Omental fat pad (tissue), 4 donors: Measurements from ENCODE around the gene NDUFS6. TPM values are rescaled to one million over a fixed set of nuclear protein-coding genes. Genes with fewer than 3 reads are reported as not detected.
"Not testable (repeated sequence)": the region's sequence is repeated elsewhere in the genome, so short reads cannot be mapped to it uniquely, and the experiment has no call there.

Source experiments
- ATAC-seq: fragments of 150-250 bp; one replicate; pipeline ENCODE4 v1.9.1; 2016; ENCODE audit warnings: mild to moderate bottlenecking, moderate library complexity; ENCODE audit not compliant: low FRiP score
- DNase-seq: peaks from one replicate; pipeline ENCODE4 v3.0.0-alpha.2; 2019; ENCODE audit warnings: low spot score
- total RNA-seq, 4 donors: library from RNA; depleted of rRNA; stranded (reverse); fragments of >200 nt; gene quantifications; one replicate each; pipeline ENCODE4 v1.1.0, GENCODE V29; 2016
- TF ChIP-seq, protein P1 (sequence below), 3 donors: fragments of 450-650 bp; IDR thresholded peaks; one replicate each; pipeline ENCODE4 v1.5.1; 2016 to 2017; ENCODE audit warnings: antibody characterized with exemption in 3 of 3, mild to moderate bottlenecking in 3 of 3, moderate library complexity in 2 of 3

NDUFS6 gene
- total RNA-seq, 4 donors from 2014 or later: 34.3 to 81.2 (median 44.2) TPM

DNA sequence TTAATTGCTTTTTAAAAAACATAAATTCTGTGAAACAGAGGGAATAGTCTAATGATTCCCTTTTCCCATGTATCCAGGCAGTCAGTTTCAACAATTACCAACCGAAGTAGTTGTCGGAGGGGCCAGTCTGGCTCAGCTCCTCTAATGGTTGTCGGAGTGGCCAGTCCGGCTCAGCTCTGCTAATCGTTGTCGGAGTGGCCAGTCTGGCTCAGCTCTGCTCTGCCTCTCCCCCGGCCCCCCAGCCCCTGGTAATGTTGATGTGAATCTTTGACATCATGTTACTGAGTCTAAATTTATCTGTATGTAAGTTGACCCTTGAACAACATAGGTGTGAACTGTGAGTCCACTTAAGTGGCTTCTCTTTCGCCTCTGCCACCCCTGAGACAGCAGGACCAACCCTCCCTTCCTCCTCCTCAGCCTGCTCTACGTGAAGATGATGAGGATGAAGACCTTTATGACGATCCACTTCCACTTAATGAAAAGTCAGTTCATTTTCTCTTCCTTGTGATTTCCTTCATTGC is 9.4 kb downstream of the NDUFS6 start:
- DNase-seq (no peak), ATAC-seq (no peak)
- TF ChIP-seq, protein P1, sequence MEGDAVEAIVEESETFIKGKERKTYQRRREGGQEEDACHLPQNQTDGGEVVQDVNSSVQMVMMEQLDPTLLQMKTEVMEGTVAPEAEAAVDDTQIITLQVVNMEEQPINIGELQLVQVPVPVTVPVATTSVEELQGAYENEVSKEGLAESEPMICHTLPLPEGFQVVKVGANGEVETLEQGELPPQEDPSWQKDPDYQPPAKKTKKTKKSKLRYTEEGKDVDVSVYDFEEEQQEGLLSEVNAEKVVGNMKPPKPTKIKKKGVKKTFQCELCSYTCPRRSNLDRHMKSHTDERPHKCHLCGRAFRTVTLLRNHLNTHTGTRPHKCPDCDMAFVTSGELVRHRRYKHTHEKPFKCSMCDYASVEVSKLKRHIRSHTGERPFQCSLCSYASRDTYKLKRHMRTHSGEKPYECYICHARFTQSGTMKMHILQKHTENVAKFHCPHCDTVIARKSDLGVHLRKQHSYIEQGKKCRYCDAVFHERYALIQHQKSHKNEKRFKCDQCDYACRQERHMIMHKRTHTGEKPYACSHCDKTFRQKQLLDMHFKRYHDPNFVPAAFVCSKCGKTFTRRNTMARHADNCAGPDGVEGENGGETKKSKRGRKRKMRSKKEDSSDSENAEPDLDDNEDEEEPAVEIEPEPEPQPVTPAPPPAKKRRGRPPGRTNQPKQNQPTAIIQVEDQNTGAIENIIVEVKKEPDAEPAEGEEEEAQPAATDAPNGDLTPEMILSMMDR (IDR thresholded peaks at IDR 0.05): no peak

DNA sequence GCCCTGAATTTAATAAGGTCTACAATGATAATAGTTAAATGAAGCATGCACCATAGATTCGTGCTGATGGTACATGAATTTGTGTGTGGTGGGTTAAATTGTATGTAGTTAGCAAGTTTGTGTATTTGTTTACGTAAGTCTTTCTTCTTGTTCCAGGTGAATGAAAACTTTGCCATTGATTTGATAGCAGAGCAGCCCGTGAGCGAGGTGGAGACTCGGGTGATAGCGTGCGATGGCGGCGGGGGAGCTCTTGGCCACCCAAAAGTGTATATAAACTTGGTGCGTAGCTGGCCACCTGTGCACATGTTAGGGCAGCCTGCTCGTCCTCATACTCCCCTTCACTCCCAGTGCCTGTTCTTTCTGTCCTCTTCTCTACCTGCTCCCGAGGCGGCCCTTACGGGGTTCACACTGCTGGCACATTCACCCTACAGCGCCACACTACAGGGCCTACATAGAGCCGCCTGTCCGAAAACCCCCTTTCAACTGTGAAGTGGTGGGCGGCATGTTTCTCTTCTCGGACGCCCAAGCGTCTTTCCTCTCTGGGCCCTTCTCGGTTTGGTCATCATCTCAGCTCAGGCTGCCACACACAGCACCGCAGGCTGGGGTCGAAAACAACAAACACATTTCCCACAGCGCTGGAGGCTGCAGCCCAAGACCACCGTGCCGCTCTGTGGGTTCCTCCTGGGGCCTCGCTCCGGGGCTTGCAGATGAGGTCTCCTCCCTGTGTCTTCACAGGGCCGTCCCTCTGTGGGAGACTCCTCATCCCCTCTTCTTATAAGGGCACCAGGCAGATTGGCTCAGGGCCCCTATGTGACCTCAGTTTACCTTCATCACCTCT is 13.2 kb downstream of the NDUFS6 start:
- DNase-seq (no peak), ATAC-seq (no peak)
- TF ChIP-seq, protein P1 (IDR thresholded peaks at IDR 0.05): no peak

DNA sequence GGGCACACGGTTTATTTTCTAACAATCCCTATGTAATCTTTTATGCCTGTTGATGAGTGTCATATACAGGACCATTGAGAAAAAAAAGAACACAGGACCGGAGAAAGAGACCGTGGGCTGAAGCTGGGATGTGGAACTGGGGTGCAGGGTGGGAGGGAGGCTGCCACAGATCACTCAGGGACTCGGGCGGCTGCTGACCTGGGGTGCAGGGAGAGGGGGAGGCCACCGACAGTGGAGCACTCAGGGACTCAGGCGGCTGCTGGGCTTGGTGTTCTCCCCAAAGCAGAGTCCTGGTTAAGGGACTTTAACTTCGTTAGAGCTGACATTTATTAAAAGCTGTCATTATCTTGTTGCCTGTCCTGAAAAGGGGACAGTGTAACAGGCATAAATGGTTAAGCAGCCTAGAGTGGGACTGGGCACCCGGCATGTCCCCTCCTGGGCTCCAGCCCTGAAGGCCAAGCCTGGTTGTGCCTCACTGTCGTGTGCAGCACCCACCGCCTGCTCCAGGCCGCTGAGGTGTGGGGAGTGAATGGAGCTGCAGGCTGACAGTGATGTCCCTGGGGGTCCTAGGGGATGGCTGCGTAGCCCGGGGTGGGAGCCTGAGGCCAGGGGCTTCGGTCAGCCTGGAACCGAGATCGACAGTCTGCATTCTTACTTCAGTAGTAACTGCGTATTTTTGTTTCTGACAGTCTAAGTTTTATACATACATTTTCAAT is 14.0 kb downstream of the NDUFS6 start:
- DNase-seq: no peak
- ATAC-seq: no peak
- TF ChIP-seq, protein P1 (IDR thresholded peaks at IDR 0.05): no peak

DNA sequence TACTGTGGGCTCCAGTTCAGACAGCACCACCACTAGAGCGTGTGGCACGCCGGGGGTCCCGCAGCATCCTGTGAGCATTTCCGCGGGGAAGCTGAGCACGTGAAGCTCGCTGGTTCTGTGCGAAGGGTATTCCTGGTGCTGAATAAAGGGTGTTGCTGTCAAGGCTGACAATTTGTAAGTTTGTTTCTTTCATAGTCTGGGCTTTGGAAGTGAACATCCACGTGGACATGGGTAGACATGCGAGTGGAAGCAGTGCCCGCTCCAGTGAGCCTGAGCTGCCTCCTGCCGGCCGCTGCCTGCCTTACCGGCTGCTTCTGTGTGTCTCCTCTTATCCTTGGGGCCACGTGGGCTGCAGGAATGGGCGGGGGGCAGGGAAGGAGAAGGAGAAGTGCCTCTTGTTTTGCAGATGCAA is 14.7 kb downstream of the NDUFS6 start:
- DNase-seq (no peak), ATAC-seq (no peak)
- TF ChIP-seq, protein P1 (IDR thresholded peaks at IDR 0.05): no peak

DNA sequence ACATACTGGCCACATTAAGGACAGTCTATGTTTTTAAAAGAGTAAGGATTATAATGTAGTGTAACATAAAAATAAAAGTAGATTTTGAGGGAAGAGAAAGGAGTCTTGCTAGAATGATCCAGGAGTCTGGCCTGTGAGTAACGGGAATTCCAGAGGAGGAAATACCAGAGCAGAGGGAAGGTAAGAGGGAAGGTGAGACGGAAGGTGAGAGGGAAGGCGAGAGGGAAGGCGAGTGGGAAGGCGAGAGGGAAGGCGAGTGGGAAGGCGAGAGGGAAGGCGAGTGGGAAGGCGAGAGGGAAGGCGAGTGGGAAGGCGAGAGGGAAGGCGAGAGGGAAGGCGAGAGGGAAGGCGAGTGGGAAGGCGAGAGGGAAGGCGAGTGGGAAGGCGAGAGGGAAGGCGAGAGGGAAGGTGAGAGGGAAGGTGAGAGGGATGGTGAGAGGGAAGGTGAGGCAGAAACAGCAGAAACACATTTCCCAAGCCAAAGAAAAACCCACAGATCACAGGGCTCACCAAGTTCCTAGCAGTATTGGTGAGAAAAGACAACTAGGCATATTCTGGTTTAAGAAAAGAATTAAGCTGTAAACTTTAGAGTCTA is 15.4 kb downstream of the NDUFS6 start:
- DNase-seq, ATAC-seq: not testable (repeated sequence)

DNA sequence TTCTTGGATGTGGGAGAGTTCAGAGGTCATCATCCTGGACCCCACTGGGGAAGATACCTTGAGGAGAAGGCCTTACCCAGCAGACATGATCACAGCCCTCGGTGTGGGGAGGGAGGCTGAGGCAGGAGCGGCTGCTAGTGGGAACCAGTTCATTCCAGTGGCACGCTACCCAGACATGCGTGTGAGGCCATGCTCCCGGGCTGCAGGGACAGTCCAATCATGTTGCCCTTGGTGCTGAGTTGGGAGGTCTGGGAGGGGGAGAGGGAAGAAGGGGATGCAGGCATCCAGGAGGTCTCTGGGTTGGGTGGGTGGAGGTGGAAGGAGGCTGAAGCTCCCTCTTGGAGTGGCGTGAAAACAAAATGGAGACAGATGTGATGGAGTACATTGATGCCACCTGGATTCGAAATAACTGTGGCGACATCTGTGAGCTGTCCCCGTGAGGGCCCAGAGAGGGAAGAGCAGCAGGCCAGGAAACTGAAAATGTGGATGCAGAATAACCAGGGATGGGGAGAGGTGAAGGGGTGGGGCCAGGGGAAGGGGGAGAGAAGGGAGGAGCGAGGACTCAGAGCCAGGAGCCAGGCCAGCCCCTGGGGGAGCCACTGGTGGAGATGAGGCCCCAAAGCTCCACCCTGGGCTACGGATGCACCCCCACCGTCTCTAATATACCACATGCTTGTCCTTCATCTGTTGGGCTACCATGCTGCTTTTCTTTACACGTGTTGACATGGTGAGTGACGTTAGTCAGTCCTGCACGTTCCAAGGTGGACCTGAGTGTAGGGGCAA is 16.2 kb downstream of the NDUFS6 start:
- DNase-seq: no peak
- TF ChIP-seq, protein P1 (IDR thresholded peaks at IDR 0.05): no peak
- ATAC-seq: no peak
